Measurements from ENCODE around the gene TMEM151B.

- TF ChIP-seq CTCF (IDR thresholded peaks at IDR 0.05) = peak; percentile 65 to 92 (median 82)
- TF ChIP-seq POLR2A (IDR thresholded peaks at IDR 0.05) = no peak
Observed at GRCh38 chr6:44268095-44268628, 2.1 kb upstream of the TMEM151B start.

All from upper lobe of left lung (tissue), 4 donors.